Stimulated activated CD4-positive, alpha-beta T cell treated with anti-CD3 and anti-CD28 coated beads, Interleukin-15, amount 100 ng/mL, for 48 hours (primary cell): ENCODE measurements around the gene PHF19.

ENCODE experiments used
- DNase-seq, 2 donors: peaks; one replicate each; pipeline ENCODE4 v3.0.0-alpha.2; 2020; ENCODE audit warnings: low read depth in 2 of 2

The PHF19 gene

GRCh38 chr9:120815075-120815474 lies 61.9 kb downstream of the PHF19 start:
- DNase-seq: no peak

GRCh38 chr9:120808931-120809330 lies 68.1 kb downstream of the PHF19 start:
- DNase-seq: no peak

- DNase-seq: no peak
These were observed 69.2 kb downstream of the PHF19 start for GRCh38 chr9:120807607-120808379.
